Gastrocnemius medialis (tissue), 4 donors: ENCODE measurements around the gene PTGES. TPM values are rescaled to one million over a fixed set of nuclear protein-coding genes. Genes with fewer than 3 reads are reported as not detected.

Experiments
- ATAC-seq, 2 donors: fragments of 150-250 bp; one replicate each; pipeline ENCODE4 v1.9.1; 2016
- DNase-seq, 2 donors: peaks; one replicate each; pipeline ENCODE4 v3.0.0-alpha.2; 2019
- H3K27ac ChIP-seq, 4 donors: fragments of 200-600 bp; sonication (generic); 1 replicate in 1 of 4; 2 replicates in 3 of 4; pipeline ENCODE4 v1.5.1; 2016 to 2018; ENCODE audit warnings: mild to moderate bottlenecking in 2 of 4, moderate library complexity in 1 of 4
- H3K27me3 ChIP-seq, 3 donors: fragments of 200-600 bp; sonication (generic) in 2 of 3; 1 replicate in 1 of 3; 2 replicates in 2 of 3; pipeline versions ENCODE4 v1.5.1 to v1.6.0; 2016 to 2019; ENCODE audit warnings: mild to moderate bottlenecking in 1 of 3, moderate library complexity in 1 of 3
- H3K36me3 ChIP-seq, 2 donors: fragments of 200-600 bp; sonication (generic) in 1 of 2; one replicate each; pipeline ENCODE4 v1.5.1; 2017 to 2018
- H3K4me1 ChIP-seq, 2 donors: fragments of 200-600 bp; sonication (generic) in 1 of 2; one replicate each; pipeline ENCODE4 v1.5.1; 2016 to 2017; ENCODE audit warnings: mild to moderate bottlenecking in 2 of 2
- H3K4me3 ChIP-seq, 4 donors: fragments of 200-600 bp; sonication (generic) in 3 of 4; 1 replicate in 1 of 4; 2 replicates in 3 of 4; pipeline ENCODE4 v1.5.1; 2016 to 2019; ENCODE audit warnings: mild to moderate bottlenecking in 2 of 4
- H3K9me3 ChIP-seq, 3 donors: fragments of 200-600 bp; sonication (generic) in 2 of 3; 1 replicate in 1 of 3; 2 replicates in 2 of 3; pipeline ENCODE4 v1.5.1; 2016 to 2019
- POLR2A ChIP-seq, 2 donors: fragments of 450-650 bp; IDR thresholded peaks; one replicate each; pipeline ENCODE4 v1.6.1; 2017; ENCODE audit warnings: antibody characterized with exemption in 2 of 2, mild to moderate bottlenecking in 2 of 2, moderate library complexity in 2 of 2
- in situ Hi-C, 4 donors: fragments of 200-750 bp; cut with MboI; loops; one replicate each; pipeline versions ENCODE4 v1.15.0 to v1.8.0; 2017; ENCODE audit warnings: low sequenced_read_pairs in 4 of 4
- intact Hi-C: fragments of 100-400 bp; cut with DNase I; formaldehyde crosslinking; loops from one replicate; pipeline ENCODE4 v1.15.1; 2023; ENCODE audit warnings: low total_unique reads
- total RNA-seq, 4 donors: library from RNA; depleted of rRNA; stranded (reverse); fragments of >200 nt; gene quantifications; one replicate each; pipeline versions ENCODE4 v1.1.0 to v1.2.3, GENCODE V29; 2016
- TF ChIP-seq, protein P1 (sequence below), 5 experiments: fragments of 450-650 bp in 3 of 5; fragments of 200-600 bp in 2 of 5; sonication (generic) in 2 of 5; IDR thresholded peaks in 4 of 5; conservative IDR thresholded peaks in 1 of 5; 1 replicate in 4 of 5; 2 replicates in 1 of 5; pipeline ENCODE4 v1.5.1; 2016 to 2019; ENCODE audit warnings: antibody characterized with exemption in 5 of 5, mild to moderate bottlenecking in 3 of 5, moderate library complexity in 3 of 5

PTGES gene
- total RNA-seq, 4 donors from 2014 or later: 0.23 to 1.2 (median 0.51) TPM; not detected in 1

- no peak overlapping the region for H3K27ac ChIP-seq
- intact Hi-C loops (no loop called here), in situ Hi-C loops (no loop called here)
- H3K36me3 ChIP-seq: no peaks in the 10 kb centered on the region
- H3K4me3 ChIP-seq: no peak overlapping the region
- ATAC-seq (no peak), DNase-seq (no peak)
- no peaks in the 10 kb centered on the region for H3K9me3 ChIP-seq
- no peak for TF ChIP-seq POLR2A (IDR thresholded peaks at IDR 0.05)
- TF ChIP-seq, protein P1, sequence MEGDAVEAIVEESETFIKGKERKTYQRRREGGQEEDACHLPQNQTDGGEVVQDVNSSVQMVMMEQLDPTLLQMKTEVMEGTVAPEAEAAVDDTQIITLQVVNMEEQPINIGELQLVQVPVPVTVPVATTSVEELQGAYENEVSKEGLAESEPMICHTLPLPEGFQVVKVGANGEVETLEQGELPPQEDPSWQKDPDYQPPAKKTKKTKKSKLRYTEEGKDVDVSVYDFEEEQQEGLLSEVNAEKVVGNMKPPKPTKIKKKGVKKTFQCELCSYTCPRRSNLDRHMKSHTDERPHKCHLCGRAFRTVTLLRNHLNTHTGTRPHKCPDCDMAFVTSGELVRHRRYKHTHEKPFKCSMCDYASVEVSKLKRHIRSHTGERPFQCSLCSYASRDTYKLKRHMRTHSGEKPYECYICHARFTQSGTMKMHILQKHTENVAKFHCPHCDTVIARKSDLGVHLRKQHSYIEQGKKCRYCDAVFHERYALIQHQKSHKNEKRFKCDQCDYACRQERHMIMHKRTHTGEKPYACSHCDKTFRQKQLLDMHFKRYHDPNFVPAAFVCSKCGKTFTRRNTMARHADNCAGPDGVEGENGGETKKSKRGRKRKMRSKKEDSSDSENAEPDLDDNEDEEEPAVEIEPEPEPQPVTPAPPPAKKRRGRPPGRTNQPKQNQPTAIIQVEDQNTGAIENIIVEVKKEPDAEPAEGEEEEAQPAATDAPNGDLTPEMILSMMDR (IDR thresholded peaks at IDR 0.05 in 4 of 5, conservative IDR thresholded peaks at IDR 0.05 in 1 of 5): no peak
- H3K4me1 ChIP-seq: no peaks in the 10 kb centered on the region
- peaks cover 5 to 11% (median 11%) of the 10 kb centered on the region in 3 donors for H3K27me3 ChIP-seq
Measured at GRCh38 chr9:129692534-129692933, 60.3 kb downstream of the PTGES start.

Other genes with a start within 250 kb of the PTGES start
- gene C9orf50, start 131.9 kb downstream of the PTGES start, total RNA-seq: not detected
- gene NTMT1, start 126.9 kb downstream of the PTGES start, total RNA-seq: 10 to 100 TPM; 37.8 to 82.1 (median 48.1) TPM
- 10 to 100 TPM; 14.4 to 24.0 (median 19.4) TPM for gene ASB6, start 110.9 kb downstream of the PTGES start, total RNA-seq
- gene PRRX2, start 87.4 kb downstream of the PTGES start, total RNA-seq: 1 to 10 TPM in 2 of 4 donors, under 1 TPM in 1, not detected in 1; 0.75 to 1.7 (median 1.6) TPM
- gene TOR1B, start 50.1 kb upstream of the PTGES start, total RNA-seq: 10 to 100 TPM; 15.9 to 22.6 (median 21.2) TPM
- 10 to 100 TPM; 18.1 to 31.9 (median 24.9) TPM for gene TOR1A, start 71.1 kb upstream of the PTGES start, total RNA-seq
- gene C9orf78, start 82.2 kb upstream of the PTGES start, total RNA-seq: 100 to 1,000 TPM in 1 of 4 donors, 10 to 100 TPM in 3; 82.3 to 108 (median 83.9) TPM
- gene USP20, start 82.4 kb upstream of the PTGES start, total RNA-seq: 10 to 100 TPM; 13.4 to 25.4 (median 18.6) TPM